GM12878 (cell line): ENCODE results near the gene SNRPD2. TPM values are rescaled to one million over a fixed set of nuclear protein-coding genes. Genes with fewer than 3 reads are reported as not detected.

Source experiments
- BHLHE40 ChIP-seq, 2 experiments: fragments of 450-650 bp in 1 of 2; IDR thresholded peaks; 2 replicates each; pipeline ENCODE4 v1.6.1; 2011 to 2017; ENCODE audit warnings: low read depth in 2 of 2, borderline replicate concordance in 1 of 2, improper control_type of control experiment in 1 of 2, low read length in 1 of 2, mild to moderate bottlenecking in 1 of 2
- CBX5 ChIP-seq: sonication (generic); IDR thresholded peaks from 2 replicates; pipeline ENCODE4 v1.6.1; 2016; ENCODE audit warnings: low read depth, moderate library complexity, mild to moderate bottlenecking, inconsistent platforms
- CEBPB ChIP-seq, 2 experiments: fragments of 150-350 bp in 1 of 2; IDR thresholded peaks; 2 replicates each; pipeline ENCODE4 v1.6.1; 2012 to 2014; ENCODE audit warnings: low read depth in 2 of 2, low read length in 2 of 2, borderline replicate concordance in 1 of 2, inconsistent platforms in 1 of 2
- CHD1 ChIP-seq: IDR thresholded peaks from 2 replicates; pipeline ENCODE4 v1.6.1; 2012; ENCODE audit warnings: low read depth, low read length, improper control_type of control experiment
- CUX1 ChIP-seq: IDR thresholded peaks from 2 replicates; pipeline ENCODE4 v1.6.1; 2012; ENCODE audit warnings: improper control_type of control experiment, low read depth, low read length; ENCODE audit not compliant: insufficient replicate concordance
- DPF2 ChIP-seq: fragments of 450-650 bp; IDR thresholded peaks from 2 replicates; pipeline ENCODE4 v1.6.1; 2017; ENCODE audit warnings: mild to moderate bottlenecking
- E2F4 ChIP-seq: IDR thresholded peaks from 2 replicates; pipeline ENCODE4 v1.6.1; 2012; ENCODE audit warnings: low read depth, low read length, improper control_type of control experiment
- HSF1 ChIP-seq: fragments of 150-350 bp; IDR thresholded peaks from 2 replicates; pipeline ENCODE4 v1.6.1; 2014; ENCODE audit warnings: mild to moderate bottlenecking, low read depth, low read length
- MAX ChIP-seq: IDR thresholded peaks from 2 replicates; pipeline ENCODE4 v1.6.1; 2012; ENCODE audit warnings: low read depth, low read length, improper control_type of control experiment
- MEF2B ChIP-seq: fragments of 450-650 bp; IDR thresholded peaks from 2 replicates; pipeline ENCODE4 v1.6.1; 2018; ENCODE audit warnings: mild to moderate bottlenecking, moderate library complexity; ENCODE audit not compliant: partially characterized antibody, poor library complexity, severe bottlenecking
- NBN ChIP-seq: fragments of 450-650 bp; IDR thresholded peaks from 2 replicates; pipeline ENCODE4 v1.6.1; 2016
- NFYA ChIP-seq: IDR thresholded peaks from 2 replicates; pipeline ENCODE4 v1.6.1; 2011; ENCODE audit warnings: low read depth, mild to moderate bottlenecking, low read length, improper control_type of control experiment, borderline replicate concordance
- PAX8 ChIP-seq: fragments of 450-650 bp; IDR thresholded peaks from 2 replicates; pipeline ENCODE4 v1.6.1; 2017; ENCODE audit warnings: mild to moderate bottlenecking, moderate library complexity
- PRDM15 ChIP-seq: fragments of 450-650 bp; formaldehyde crosslinking; IDR thresholded peaks from 2 replicates; pipeline ENCODE4 v1.4.0; 2020; ENCODE audit warnings: mild to moderate bottlenecking, moderate library complexity
- SMARCA5 ChIP-seq: fragments of 450-650 bp; IDR thresholded peaks from 2 replicates; pipeline ENCODE4 v1.6.1; 2017; ENCODE audit warnings: mild to moderate bottlenecking
- SREBF2 ChIP-seq: IDR thresholded peaks from 2 replicates; pipeline ENCODE4 v1.6.1; 2012; ENCODE audit warnings: mild to moderate bottlenecking, low read length
- ZNF384 ChIP-seq: IDR thresholded peaks from 2 replicates; pipeline ENCODE4 v1.6.1; 2012; ENCODE audit warnings: low read depth, mild to moderate bottlenecking, low read length, improper control_type of control experiment, borderline replicate concordance
- polyA plus RNA-seq, 11 experiments: library from polyadenylated mRNA; depleted of rRNA in 4 of 11; unstranded in 6 of 11; stranded (reverse) in 5 of 11; fragments of >200 nt; fragmentation: Nextera tagmentation in 4 of 11; fragmentation: Illumina TruSeq in 1 of 11; extraction: Ambion mirVana in 4 of 11; extraction: Trizol in 1 of 11; gene quantifications; 1 replicate in 1 of 11; 2 replicates in 10 of 11; pipeline versions ENCODE4 v1.2.1 to v1.2.3, GENCODE V29; 2011 to 2016; ENCODE audit warnings: inconsistent platforms in 2 of 11, missing spikeins in 2 of 11, low read depth in 1 of 11
- total RNA-seq, 4 experiments: library from RNA; depleted of rRNA in 3 of 4; stranded (reverse); fragments of >200 nt in 3 of 4; fragmentation: Illumina TruSeq in 1 of 4; extraction: Trizol in 1 of 4; gene quantifications; 2 replicates each; pipeline versions ENCODE4 v1.2.1 to v1.2.3, GENCODE V29; 2013 to 2021

The SNRPD2 gene
- total and polyA plus RNA-seq, 10 of the 15 experiments (the other 5 are each of a cell fraction or from before 2014, with no cell fraction given) = 526 to 3,621 (median 951) TPM

GRCh38 chr19:45717131-45717982, 25.6 kb upstream of the SNRPD2 start (continued):
- TF ChIP-seq E2F4 (peak; percentile 61; the same call in 1 of the 2 replicates), CHD1 (no peak), HSF1 (no peak), SREBF2 (no peak), PAX8 (no peak), DPF2 (peak; percentile 71; the same call in 1 of the 2 replicates), CEBPB (IDR thresholded peaks at IDR 0.05; ENCODE audit: borderline replicate concordance in 1 of 2, low read depth in 2 of 2, low read length in 2 of 2) (no peak), CUX1 (no peak), PRDM15 (CRISPR knock-in tag) (no peak), BHLHE40 (IDR thresholded peaks at IDR 0.05; ENCODE audit: borderline replicate concordance in 1 of 2, low read depth in 2 of 2, low read length in 1 of 2) (peak; percentile 95 to 97), MAX (peak; percentile 90), NFYA (no peak), NBN (peak; percentile 92), SMARCA5 (no peak), CBX5 (no peak), MEF2B (peak; percentile 60), ZNF384 (no peak)
